Endothelial cell of umbilical vein (primary cell): ENCODE data around the gene DNAAF5. TPM values are rescaled to one million over a fixed set of nuclear protein-coding genes. Genes with fewer than 3 reads are reported as not detected.
A peak's percentile ranks its signal among the peaks of the same experiment; 100 is the strongest.

ENCODE experiments used
- BruUV-seq: library from RNA; stranded (reverse); fragments of 400-500 nt; replicated peaks from 2 replicates; lab custom pipeline; 2021; lab: Mats Ljungman, UMichigan
- CTCF ChIA-PET: fragments of 300-600, 350-600 bp; sonication (Branson Sonifier 250); formaldehyde crosslinking; loops from one replicate; lab custom pipeline; 2021; ENCODE audit warnings: antibody characterized with exemption, inconsistent platforms; lab: Charles Lee
- POLR2A ChIA-PET: fragments of 300-600, 350-600 bp; sonication (Branson Sonifier 250); formaldehyde crosslinking; loops from one replicate; lab custom pipeline; 2021; ENCODE audit warnings: antibody characterized with exemption, inconsistent platforms; lab: Charles Lee
- DNase-seq: peaks from one replicate; pipeline ENCODE4 v3.0.0-alpha.2; 2011; ENCODE audit warnings: low read depth, low spot score
- FAIRE-seq: peaks from 2 replicates; lab custom pipeline; 2011; peaks lifted over from hg19 to GRCh38; lab: Jason Lieb, UNC
- H2AFZ ChIP-seq: 2 replicates; pipeline ENCODE4 v1.6.0; 2012; ENCODE audit warnings: low read depth, low read length, control low read depth, inconsistent platforms
- H3K27ac ChIP-seq: 2 replicates; pipeline ENCODE4 v1.5.1; 2011; ENCODE audit warnings: low read depth, mild to moderate bottlenecking, control low read depth, low read length, moderate library complexity; ENCODE audit not compliant: insufficient read depth
- H3K27me3 ChIP-seq, 2 experiments: 2 replicates each; pipeline versions ENCODE4 v1.6.0 to v1.6.1; 2011; ENCODE audit warnings: low read length in 2 of 2, mixed read lengths in 1 of 2; ENCODE audit not compliant: control insufficient read depth in 2 of 2, insufficient read depth in 2 of 2
- H3K36me3 ChIP-seq, 2 experiments: 2 replicates in 1 of 2; 3 replicates in 1 of 2; pipeline ENCODE4 v1.5.1; 2011; ENCODE audit warnings: low read length in 2 of 2, mild to moderate bottlenecking in 1 of 2, moderate library complexity in 1 of 2; ENCODE audit not compliant: control insufficient read depth in 2 of 2, insufficient read depth in 2 of 2; ENCODE audit errors: extremely low read depth in 1 of 2
- H3K4me1 ChIP-seq: 3 replicates; pipeline ENCODE4 v1.5.1; 2011; ENCODE audit warnings: mild to moderate bottlenecking, low read length; ENCODE audit not compliant: control insufficient read depth, insufficient read depth; ENCODE audit errors: extremely low read depth
- H3K4me2 ChIP-seq: 2 replicates; pipeline ENCODE4 v1.6.1; 2011; ENCODE audit warnings: low read length, control low read depth, mixed read lengths; ENCODE audit not compliant: insufficient read depth
- H3K4me3 ChIP-seq, 3 experiments: fragments of 200-600 bp in 1 of 3; sonication (generic), shearing (Covaris generic) in 1 of 3; replicated peaks in 1 of 3; 2 replicates each; pipeline ENCODE4 v1.5.1; 2011 to 2016; ENCODE audit warnings: control low read depth in 3 of 3, low read length in 3 of 3, mild to moderate bottlenecking in 2 of 3, inconsistent platforms in 1 of 3, low read depth in 1 of 3, moderate library complexity in 1 of 3; ENCODE audit not compliant: insufficient read depth in 1 of 3
- H3K79me2 ChIP-seq: 2 replicates; pipeline ENCODE4 v1.6.0; 2012; ENCODE audit warnings: low read length, inconsistent platforms; ENCODE audit not compliant: control insufficient read depth, insufficient read depth
- H3K9ac ChIP-seq: replicated peaks from 2 replicates; pipeline ENCODE3; 2011; ENCODE audit warnings: low read length, control low read depth; ENCODE audit not compliant: insufficient read depth; ENCODE audit errors: extremely low read depth
- H3K9me1 ChIP-seq: replicated peaks from 3 replicates; pipeline ENCODE4 v1.6.0; 2011; ENCODE audit warnings: mild to moderate bottlenecking, low read length; ENCODE audit not compliant: control insufficient read depth, insufficient read depth; ENCODE audit errors: extremely low read depth
- H3K9me3 ChIP-seq: replicated peaks from 2 replicates; pipeline ENCODE4 v1.5.1; 2012; ENCODE audit warnings: low read length, inconsistent platforms; ENCODE audit not compliant: control insufficient read depth, insufficient read depth
- H4K20me1 ChIP-seq: replicated peaks from 2 replicates; pipeline ENCODE3; 2011; ENCODE audit warnings: mild to moderate bottlenecking, low read length; ENCODE audit not compliant: control insufficient read depth, insufficient read depth; ENCODE audit errors: extremely low read depth
- CTCF ChIP-seq, 2 donors: IDR thresholded peaks; 1 replicate in 1 of 2; 2 replicates in 1 of 2; pipeline ENCODE4 v1.5.1; 2011; ENCODE audit warnings: low read length in 2 of 2, mild to moderate bottlenecking in 2 of 2, moderate library complexity in 2 of 2, control low read depth in 1 of 2, inconsistent platforms in 1 of 2, low read depth in 1 of 2; ENCODE audit not compliant: insufficient read depth in 1 of 2; ENCODE audit errors: extremely low read depth in 1 of 2
- FOS ChIP-seq: IDR thresholded peaks from 2 replicates; pipeline ENCODE4 v1.6.1; 2011; ENCODE audit warnings: mild to moderate bottlenecking, low read length, moderate library complexity, borderline replicate concordance; ENCODE audit not compliant: insufficient read depth
- GATA2 ChIP-seq: IDR thresholded peaks from 2 replicates; pipeline ENCODE4 v1.7.0; 2011; ENCODE audit warnings: low read depth, mild to moderate bottlenecking, moderate library complexity, mixed read lengths, low read length; ENCODE audit not compliant: insufficient read length, insufficient read depth
- MAX ChIP-seq: IDR thresholded peaks from 2 replicates; pipeline ENCODE4 v1.6.1; 2011; ENCODE audit not compliant: insufficient read depth, insufficient read length
- MYC ChIP-seq: IDR thresholded peaks from one replicate; pipeline ENCODE4 v1.6.1; 2011; ENCODE audit warnings: mild to moderate bottlenecking, low read depth, low read length
- POLR2A ChIP-seq: IDR thresholded peaks from 2 replicates; pipeline ENCODE4 v1.6.1; 2012; ENCODE audit warnings: low read depth, mild to moderate bottlenecking, control low read depth, low read length
- dilution Hi-C: fragments of 300-500 bp; cut with MboI; formaldehyde crosslinking; loops from one replicate; pipeline ENCODE4 v1.15.0; 2019; ENCODE audit warnings: low sequenced_read_pairs; ENCODE audit not compliant: extremely low pct_ligation_motif_present
- intact Hi-C: fragments of 100-400 bp; cut with micrococcal nuclease; formaldehyde crosslinking; loops from one replicate; pipeline ENCODE4 v1.10.0; 2022
- polyA plus RNA-seq, 4 experiments: library from polyadenylated mRNA; depleted of rRNA in 3 of 4; stranded (reverse) in 3 of 4; unstranded in 1 of 4; fragments of >200 nt; gene quantifications; 2 replicates each; pipeline versions ENCODE4 v1.2.1 to v1.2.3, GENCODE V29; 2011 to 2012; ENCODE audit warnings: missing spikeins in 1 of 4
- total RNA-seq: library from RNA; stranded (reverse); gene quantifications from 2 replicates; pipeline ENCODE4 v1.2.3, GENCODE V29; 2021

Gene DNAAF5
- total and polyA plus RNA-seq, 2 donors (not counting 3 experiments of a cell fraction or from before 2014, with no cell fraction given): 49.3 to 65.5 TPM

- no peaks in the 10 kb centered on the region for H3K9me1 ChIP-seq
- FAIRE-seq (no peak), DNase-seq (peak; percentile 21)
- peaks cover 0 to 2% of the 10 kb centered on the region in 2 experiments for H3K36me3 ChIP-seq
- H3K4me3 ChIP-seq: no peak overlapping the region
- no peaks in the 10 kb centered on the region for H4K20me1 ChIP-seq
- no peak overlapping the region for H3K4me2 ChIP-seq
- H3K79me2 ChIP-seq: peaks cover 80% of the 10 kb centered on the region
- no peaks in the 10 kb centered on the region for H3K4me1 ChIP-seq
- H3K9ac ChIP-seq: no peak overlapping the region
- no peak for TF ChIP-seq POLR2A
- TF ChIP-seq MAX: no peak
- TF ChIP-seq CTCF (IDR thresholded peaks at IDR 0.05; ENCODE audit: extremely low read depth in 1 of 2, insufficient read depth in 1 of 2, low read depth in 1 of 2, low read length in 2 of 2): no peak
- H3K9me3 ChIP-seq: no peaks in the 10 kb centered on the region
- BruUV-seq: no TSS peak
- no peaks in the 10 kb centered on the region for H3K27me3 ChIP-seq
- CTCF ChIA-PET: no interaction called here
- POLR2A ChIA-PET: no interaction called here
- dilution Hi-C loops: no loop called here
- H3K27ac ChIP-seq: no peak overlapping the region
- no peak overlapping the region for H2AFZ ChIP-seq
- intact Hi-C loops: no loop called here
These were observed 97.2 kb downstream of the DNAAF5 start for GRCh38 chr7:823649-824048.

GRCh38 chr7:824081-824480 lies 97.6 kb downstream of the DNAAF5 start:
- intact Hi-C loops: no loop called here
- FAIRE-seq: no peak
- H3K4me1 ChIP-seq: no peaks in the 10 kb centered on the region

More at GRCh38 chr7:824081-824480, 97.6 kb downstream of the DNAAF5 start:
- dilution Hi-C loops: no loop called here
- H3K4me2 ChIP-seq: no peak overlapping the region
- TF ChIP-seq GATA2: no peak
- no peak for TF ChIP-seq MYC
- TF ChIP-seq FOS: no peak
- POLR2A ChIA-PET: no interaction called here
- peaks cover 80% of the 10 kb centered on the region for H3K79me2 ChIP-seq
- no peaks in the 10 kb centered on the region for H3K27me3 ChIP-seq
- BruUV-seq: no TSS peak
- peaks cover 0 to 2% of the 10 kb centered on the region in 2 experiments for H3K36me3 ChIP-seq
- H3K9ac ChIP-seq: no peak overlapping the region
- no peaks in the 10 kb centered on the region for H3K9me3 ChIP-seq
- DNase-seq: no peak
- no peak overlapping the region for H3K27ac ChIP-seq
- no peaks in the 10 kb centered on the region for H4K20me1 ChIP-seq
- H3K4me3 ChIP-seq: no peak overlapping the region
- CTCF ChIA-PET: no interaction called here
- no peak overlapping the region for H2AFZ ChIP-seq
- no peaks in the 10 kb centered on the region for H3K9me1 ChIP-seq
